ENCODE results near the gene RARB.

The RARB gene

GRCh38 chr3:25582242-25582641, 154.2 kb downstream of the RARB start:
- DNase-seq, result peak; percentile 76

DNA sequence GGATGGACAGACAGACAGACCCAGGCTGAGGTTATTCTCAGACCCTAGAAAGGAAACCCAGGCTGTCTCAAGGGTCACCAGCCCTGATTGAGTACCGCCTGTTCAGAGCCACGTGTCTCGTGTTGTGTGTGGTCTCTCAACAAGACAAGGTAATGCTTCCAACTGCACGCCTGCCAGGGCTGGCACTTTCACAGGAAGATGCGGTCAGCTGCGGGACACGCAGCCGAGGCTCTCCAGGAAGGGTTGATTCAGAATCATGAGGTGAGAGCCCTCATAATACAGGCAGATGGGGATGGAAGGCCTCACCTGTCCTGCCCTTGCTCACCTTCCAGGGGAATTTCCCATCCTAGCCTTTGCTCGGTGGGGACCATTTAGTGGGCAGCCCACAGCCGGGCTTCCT, 155.3 kb downstream of the RARB start:
- DNase-seq, result no peak

GRCh38 chr3:25584011-25584789, 156.1 kb downstream of the RARB start:
- DNase-seq, result no peak

DNA sequence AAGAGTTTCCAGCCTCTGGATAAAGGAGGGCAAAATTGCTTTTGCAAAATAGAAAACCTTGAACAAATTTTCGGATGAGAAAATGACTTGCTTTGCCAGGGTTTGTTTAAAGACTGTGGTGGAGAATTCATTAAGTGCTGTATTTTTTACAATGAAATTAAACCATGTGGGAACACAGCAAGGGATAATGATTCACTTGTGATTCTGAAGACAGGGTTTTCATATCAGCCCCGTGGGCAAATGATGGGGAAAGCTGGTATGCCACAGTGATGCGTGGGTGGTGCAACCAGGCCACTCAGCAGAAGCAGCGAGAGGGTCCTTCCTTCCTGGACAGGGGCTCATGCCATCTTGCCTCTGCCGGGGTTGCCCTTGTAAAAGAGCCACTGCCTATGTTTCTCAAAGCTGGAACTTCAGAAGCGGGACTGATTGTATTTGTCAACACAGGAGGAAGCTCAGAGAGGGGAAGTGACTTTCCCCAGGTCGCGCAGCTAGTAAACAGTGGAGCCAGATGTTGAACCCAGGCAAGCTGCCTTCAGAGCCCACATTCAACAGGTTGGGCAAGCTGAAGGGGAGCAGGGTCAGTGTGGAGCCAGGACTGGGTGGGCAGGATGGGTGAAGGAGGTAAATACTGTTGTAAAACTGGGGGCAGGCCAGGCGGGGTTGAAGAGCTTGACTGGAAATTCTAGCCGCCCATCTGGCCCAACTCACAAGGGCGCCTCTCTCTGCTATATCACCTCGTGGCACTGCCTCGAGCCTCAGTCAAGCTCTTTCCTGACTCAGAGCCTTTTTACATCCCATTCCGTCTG, 157.5 kb downstream of the RARB start:
- DNase-seq, result no peak

- DNase-seq, result no peak
Measured at GRCh38 chr3:25586167-25586505, 158.1 kb downstream of the RARB start.

GRCh38 chr3:25586553-25586952, 158.5 kb downstream of the RARB start:
- no peak for DNase-seq

DNA sequence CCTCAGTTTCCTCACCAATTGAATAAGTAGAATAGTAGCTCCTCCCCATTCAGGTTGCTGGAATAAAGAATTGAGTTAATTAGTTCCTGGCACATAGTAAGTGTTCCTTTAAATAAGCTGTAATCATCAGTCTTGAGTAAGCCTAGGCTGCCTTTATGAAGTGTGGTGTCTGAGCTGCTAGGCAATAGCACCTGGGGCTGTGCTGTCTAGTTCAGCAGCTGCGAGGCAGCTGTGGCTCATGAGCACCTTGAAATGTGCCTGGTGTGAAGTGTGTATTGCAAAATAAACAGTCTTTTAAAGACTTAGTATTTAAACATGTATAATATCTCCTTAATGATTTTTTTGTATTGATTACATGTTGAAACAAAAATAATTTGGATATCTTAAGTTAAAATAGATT, 159.0 kb downstream of the RARB start:
- no peak for DNase-seq

- DNase-seq, result no peak
Measured at GRCh38 chr3:25587526-25587925, 159.5 kb downstream of the RARB start.

DNA sequence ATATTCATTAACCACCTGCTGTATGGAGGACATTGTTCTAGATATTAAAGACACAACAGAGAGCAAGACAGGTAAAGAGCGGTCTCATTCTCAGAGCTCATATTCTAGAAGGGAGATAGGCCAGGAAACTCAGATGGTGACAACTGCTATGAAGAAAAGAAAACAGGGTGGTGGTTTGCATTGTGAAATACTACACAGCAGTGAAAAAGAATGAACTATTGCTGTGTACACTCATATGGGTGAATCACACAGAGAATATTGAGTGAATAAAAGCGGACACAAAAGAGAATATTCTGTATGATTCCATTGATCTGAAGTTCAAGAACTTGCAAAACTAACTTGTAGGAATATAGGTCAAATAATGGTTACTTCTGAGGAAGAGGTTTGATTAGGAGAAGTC, 159.9 kb downstream of the RARB start:
- no peak for DNase-seq

DNA sequence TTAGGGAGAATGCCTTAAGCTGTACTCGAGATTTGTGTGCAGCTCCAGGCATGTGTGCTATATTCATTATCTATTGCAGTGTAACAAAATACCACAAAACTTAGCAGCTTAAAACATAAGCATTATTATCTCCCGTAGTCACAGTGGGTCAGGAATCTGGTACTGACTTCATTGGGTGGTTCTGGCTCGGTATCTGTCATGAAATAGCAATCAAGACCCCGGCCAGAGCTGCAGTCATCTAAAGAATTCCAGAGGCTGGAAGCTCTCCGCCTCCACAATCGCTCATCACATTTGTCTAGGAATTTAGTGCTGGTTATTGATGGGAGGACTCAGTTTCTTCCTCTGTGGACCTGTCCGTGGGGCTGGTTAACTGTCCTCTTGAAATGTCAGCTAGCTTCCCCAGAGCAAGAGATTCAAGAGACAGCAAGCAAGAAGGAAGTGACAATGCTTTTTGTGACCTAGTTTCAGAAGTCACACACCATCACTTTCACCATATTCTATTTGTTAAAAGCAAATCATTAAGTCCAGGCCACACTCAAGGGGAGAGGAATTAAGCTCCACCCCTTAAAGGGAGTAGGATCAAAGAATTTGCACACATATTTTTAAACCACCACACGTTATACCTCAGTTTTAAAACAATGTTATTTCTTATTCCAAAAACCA, 160.5 kb downstream of the RARB start:
- DNase-seq, result peak; percentile 51

DNA sequence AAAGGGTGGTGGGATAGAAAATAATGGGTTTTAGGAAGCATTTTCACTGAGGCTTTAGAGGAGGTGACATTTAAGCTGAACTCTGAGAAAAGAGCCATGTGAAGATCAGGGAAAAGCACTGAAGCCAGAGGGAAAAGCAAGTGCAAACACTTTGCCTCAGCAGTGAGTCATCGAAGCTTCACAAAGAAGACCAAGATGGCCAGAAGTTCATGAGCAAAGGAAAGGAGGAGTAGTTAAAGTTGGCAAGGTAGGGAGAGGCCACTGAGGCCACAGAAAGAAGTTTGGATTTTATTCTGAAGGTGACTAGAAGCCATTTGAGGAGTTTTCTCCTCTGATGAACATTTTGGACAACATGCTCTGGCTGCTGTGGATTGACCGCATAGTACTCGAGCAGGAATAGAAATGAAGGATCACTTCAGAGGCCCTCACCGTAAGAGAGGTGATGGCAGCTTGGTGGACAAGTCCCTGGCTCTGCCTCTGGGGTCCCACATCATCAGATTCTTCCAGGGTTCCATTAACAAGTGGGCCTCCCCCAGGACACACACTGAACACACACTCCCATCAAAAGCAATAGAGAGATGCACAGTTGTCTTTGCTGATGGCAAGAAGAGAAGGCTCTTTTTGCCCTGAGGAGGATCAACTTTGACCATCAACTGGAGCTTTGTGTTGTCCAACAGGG, 161.2 kb downstream of the RARB start:
- no peak for DNase-seq

DNA sequence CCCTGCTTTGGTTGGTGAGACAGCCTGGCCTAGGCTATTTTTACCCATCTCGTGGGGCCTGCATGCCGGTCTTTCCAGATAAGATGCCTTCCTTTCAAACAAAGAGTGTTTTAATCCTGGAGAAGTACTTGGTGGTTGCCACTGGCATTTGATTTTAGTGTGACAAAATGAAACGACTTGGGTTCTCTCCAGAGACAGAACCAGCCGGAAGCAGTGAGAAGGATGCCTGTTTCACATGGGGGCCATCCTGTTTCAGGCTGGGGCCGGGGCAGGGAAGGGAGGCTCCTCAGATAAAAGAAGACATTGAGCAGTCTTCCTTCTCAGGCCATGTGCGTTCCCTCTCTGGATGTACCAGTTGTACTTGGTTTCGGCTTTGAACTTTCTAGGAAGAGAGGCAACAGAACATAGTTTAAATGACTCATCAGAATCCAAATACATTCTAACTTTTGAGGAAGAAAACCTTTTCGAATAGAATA, 161.8 kb downstream of the RARB start:
- no peak for DNase-seq

DNA sequence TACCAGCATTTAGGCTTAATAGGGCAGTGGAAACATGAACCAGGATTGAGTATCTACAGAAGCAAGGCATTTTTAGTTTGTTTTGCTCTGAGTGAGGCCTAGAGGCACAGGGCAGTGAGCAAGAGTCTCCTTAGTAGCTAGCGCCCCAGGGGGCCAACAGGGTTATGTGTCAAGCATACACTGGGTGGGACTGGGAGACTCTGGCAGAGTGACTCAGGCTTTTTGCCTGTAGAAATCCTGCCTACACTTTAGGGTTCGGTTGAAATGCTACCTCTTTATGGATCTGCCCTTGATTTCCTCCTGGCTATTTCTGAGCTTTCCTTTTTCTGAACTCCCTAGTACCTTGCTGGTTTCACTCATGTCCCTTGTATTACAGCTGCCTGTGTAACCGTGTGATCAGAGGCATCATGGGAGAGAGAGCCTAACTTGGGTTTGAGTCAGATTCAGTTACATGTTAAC, 164.5 kb downstream of the RARB start:
- peak; percentile 86 for DNase-seq

DNA sequence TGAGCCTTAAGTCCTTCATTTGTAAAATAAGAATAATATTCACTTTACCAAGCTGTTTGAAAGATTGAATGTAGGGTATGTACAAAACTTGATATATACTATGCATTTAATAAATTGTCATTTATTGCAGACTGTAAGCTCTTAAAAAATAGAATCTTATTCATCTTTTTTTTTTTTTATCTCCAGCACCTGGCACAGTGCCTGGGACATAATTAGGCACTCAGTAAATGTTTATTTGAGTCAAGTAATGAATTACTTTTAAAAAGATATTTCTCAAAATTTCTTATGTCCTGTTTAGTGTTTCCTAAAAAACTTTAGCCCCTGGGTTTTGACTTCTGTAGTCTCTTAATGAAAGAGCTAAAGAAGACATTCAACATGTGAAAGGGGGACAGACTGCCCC, 164.9 kb downstream of the RARB start:
- no peak for DNase-seq

DNA sequence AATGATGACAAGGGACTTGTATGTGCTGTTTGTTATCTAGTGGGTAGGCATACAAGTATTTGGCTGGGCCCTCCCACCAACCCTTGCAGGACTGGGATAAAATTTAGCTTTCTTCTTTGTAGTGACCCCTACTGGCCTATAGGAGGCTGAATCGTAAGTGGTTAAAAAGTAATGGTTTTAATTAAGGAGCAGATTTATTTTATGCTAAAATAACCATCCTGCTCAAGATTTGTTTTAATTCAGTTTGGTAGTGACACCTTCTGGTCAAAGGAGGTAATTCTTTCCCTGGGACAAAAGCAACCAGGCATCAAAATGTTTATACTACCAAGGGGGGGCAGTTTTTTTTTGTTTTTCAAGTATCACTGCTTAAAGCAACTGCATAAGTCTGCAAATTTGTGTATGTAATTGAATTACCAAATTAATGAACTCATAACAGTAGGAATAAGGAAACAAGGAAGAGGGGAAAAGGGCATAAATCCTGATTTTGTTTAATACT, 166.0 kb downstream of the RARB start:
- DNase-seq, result peak; percentile 86

DNA sequence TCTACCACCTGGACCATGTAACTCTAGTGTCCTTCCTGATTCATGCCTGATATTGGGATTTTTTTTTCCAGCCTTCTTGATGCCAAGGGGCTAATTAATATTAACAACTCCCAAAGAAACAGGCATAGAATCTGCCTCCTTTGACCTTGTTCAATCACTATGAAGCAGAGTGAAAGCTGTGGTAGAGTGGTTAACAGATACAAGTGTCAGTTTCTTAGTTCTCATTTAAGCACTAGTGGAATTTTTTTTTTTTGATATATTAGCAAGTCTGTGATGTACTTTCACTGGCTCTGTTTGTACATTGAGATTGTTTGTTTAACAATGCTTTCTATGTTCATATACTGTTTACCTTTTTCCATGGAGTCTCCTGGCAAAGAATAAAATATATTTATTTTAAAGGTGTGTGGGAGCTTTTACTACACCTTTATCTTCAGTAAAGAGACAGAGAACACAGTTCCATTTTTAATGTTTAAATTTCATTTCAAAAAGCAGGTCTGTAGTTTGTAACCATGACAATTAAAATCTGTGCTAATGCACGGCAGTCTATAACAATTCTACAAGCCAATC, 169.6 kb downstream of the RARB start:
- no peak for DNase-seq

GRCh38 chr3:25603703-25604102, 175.6 kb downstream of the RARB start:
- peak; percentile 30 for DNase-seq

GRCh38 chr3:25604107-25604805, 176.2 kb downstream of the RARB start:
- peak; percentile 91 for DNase-seq

- no peak for DNase-seq
Measured at GRCh38 chr3:25610167-25610566, 182.1 kb downstream of the RARB start.

DNA sequence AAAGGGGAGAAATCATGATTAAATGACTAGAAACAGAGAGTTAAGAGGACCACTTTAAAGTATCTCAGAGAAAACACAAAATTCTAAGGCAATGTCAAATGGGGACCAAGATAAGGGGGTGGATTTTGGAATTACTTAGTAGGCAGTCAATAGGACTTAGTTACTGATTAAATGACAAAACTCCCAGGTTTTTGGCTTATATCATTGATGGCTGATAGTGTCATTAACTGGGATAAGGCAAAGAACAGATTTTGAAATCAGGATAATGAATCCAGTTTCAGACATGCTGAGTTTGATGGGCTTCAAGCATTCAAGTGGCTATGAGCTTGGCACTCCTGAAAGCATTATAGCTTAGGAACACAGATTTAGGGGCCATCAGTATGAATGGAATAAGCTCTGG, 182.7 kb downstream of the RARB start:
- no peak for DNase-seq

- DNase-seq, result no peak
Measured at GRCh38 chr3:25611193-25611592, 183.1 kb downstream of the RARB start.

- DNase-seq, result no peak
Measured at GRCh38 chr3:25618028-25618427, 190.0 kb downstream of the RARB start.
